ENCODE measurements around the gene KCNJ18.
"Not testable (repeated sequence)": the region's sequence is repeated elsewhere in the genome, so short reads cannot be mapped to it uniquely, and the experiment has no call there.

Gene KCNJ18

GRCh38 chr17:21702521-21702920 is 10.2 kb downstream of the KCNJ18 start:
- in situ Hi-C loops (cut with HindIII; ENCODE audit: low sequenced_read_pairs); H3K4me3 ChIP-seq (ENCODE audit: low read depth, low read length); DNase-seq (ENCODE audit: low read depth, low spot score): not testable (repeated sequence)

- H3K4me3 ChIP-seq (ENCODE audit: low read depth, low read length); DNase-seq (ENCODE audit: low read depth, low spot score); in situ Hi-C loops (cut with HindIII; ENCODE audit: low sequenced_read_pairs): not testable (repeated sequence)
Measured at GRCh38 chr17:21702940-21703640, 10.8 kb downstream of the KCNJ18 start.

- in situ Hi-C loops (cut with HindIII; ENCODE audit: low sequenced_read_pairs); DNase-seq (ENCODE audit: low read depth, low spot score); H3K4me3 ChIP-seq (ENCODE audit: low read depth, low read length): not testable (repeated sequence)
Measured at GRCh38 chr17:21703891-21704872, 11.9 kb downstream of the KCNJ18 start.

- in situ Hi-C loops (cut with HindIII; ENCODE audit: low sequenced_read_pairs) = no loop called here
- DNase-seq (ENCODE audit: low read depth, low spot score) = no peak
- H3K4me3 ChIP-seq (ENCODE audit: low read depth, low read length) = no peak overlapping the region
- no peak for TF ChIP-seq CTCF (IDR thresholded peaks at IDR 0.05; ENCODE audit: low read depth, low read length)
Measured at GRCh38 chr17:21705021-21705601, 12.8 kb downstream of the KCNJ18 start.

GRCh38 chr17:21705746-21706145 is 13.4 kb downstream of the KCNJ18 start:
- DNase-seq (ENCODE audit: low read depth, low spot score); H3K4me3 ChIP-seq (ENCODE audit: low read depth, low read length); in situ Hi-C loops (cut with HindIII; ENCODE audit: low sequenced_read_pairs): not testable (repeated sequence)

- in situ Hi-C loops (cut with HindIII; ENCODE audit: low sequenced_read_pairs); DNase-seq (ENCODE audit: low read depth, low spot score); H3K4me3 ChIP-seq (ENCODE audit: low read depth, low read length): not testable (repeated sequence)
Measured at GRCh38 chr17:21706546-21706945, 14.2 kb downstream of the KCNJ18 start.

- in situ Hi-C loops (cut with HindIII; ENCODE audit: low sequenced_read_pairs); DNase-seq (ENCODE audit: low read depth, low spot score); H3K4me3 ChIP-seq (ENCODE audit: low read depth, low read length): not testable (repeated sequence)
Measured at GRCh38 chr17:21707131-21707530, 14.8 kb downstream of the KCNJ18 start.

- in situ Hi-C loops (cut with HindIII; ENCODE audit: low sequenced_read_pairs); H3K4me3 ChIP-seq (ENCODE audit: low read depth, low read length); DNase-seq (ENCODE audit: low read depth, low spot score): not testable (repeated sequence)
Measured at GRCh38 chr17:21707711-21708611, 15.6 kb downstream of the KCNJ18 start.

GRCh38 chr17:21708612-21709535 is 16.6 kb downstream of the KCNJ18 start:
- in situ Hi-C loops (cut with HindIII; ENCODE audit: low sequenced_read_pairs); DNase-seq (ENCODE audit: low read depth, low spot score); H3K4me3 ChIP-seq (ENCODE audit: low read depth, low read length): not testable (repeated sequence)

- in situ Hi-C loops (cut with HindIII; ENCODE audit: low sequenced_read_pairs); DNase-seq (ENCODE audit: low read depth, low spot score); H3K4me3 ChIP-seq (ENCODE audit: low read depth, low read length): not testable (repeated sequence)
Measured at GRCh38 chr17:21709994-21710393, 17.7 kb downstream of the KCNJ18 start.

GRCh38 chr17:21710486-21710885 is 18.2 kb downstream of the KCNJ18 start:
- in situ Hi-C loops (cut with HindIII; ENCODE audit: low sequenced_read_pairs); DNase-seq (ENCODE audit: low read depth, low spot score); H3K4me3 ChIP-seq (ENCODE audit: low read depth, low read length): not testable (repeated sequence)

Data from astrocyte of the spinal cord (primary cell).